ENCODE data around the gene KIF23. TPM values are rescaled to one million over a fixed set of nuclear protein-coding genes. Genes with fewer than 3 reads are reported as not detected.
"Not testable (repeated sequence)": the region's sequence is repeated elsewhere in the genome, so short reads cannot be mapped to it uniquely, and the experiment has no call there.

The KIF23 gene
- total and polyA plus RNA-seq, 4 experiments from 2014 or later, result 0.20 TPM; not detected in 3

GRCh38 chr15:69380100-69380725 is 33.9 kb upstream of the KIF23 start:
- Mint-ChIP-seq H3K4me1 (no peaks in the 10 kb centered on the region), H3K4me3 (no peak overlapping the region), H3K27ac (no peak overlapping the region), H3K36me3 (no peaks in the 10 kb centered on the region), H3K9me3 (no peaks in the 10 kb centered on the region), H3K27me3 (peaks cover 3 to 12% of the 10 kb centered on the region in 2 donors)
- no peak overlapping the region for H3K4me3 ChIP-seq (ENCODE audit: low read length in 2 of 2)
- no peaks in the 10 kb centered on the region for H3K27me3 ChIP-seq (ENCODE audit: insufficient read depth, low read length)
- no peaks in the 10 kb centered on the region for H3K4me1 ChIP-seq (ENCODE audit: insufficient read depth, low read length)
- POLR2A ChIA-PET (ENCODE audit: partially characterized antibody), result no interaction called here
- DNase-seq, result no peak
- CTCF ChIA-PET (ENCODE audit: partially characterized antibody), result no interaction called here
- no peak overlapping the region for H3K27ac ChIP-seq (ENCODE audit: low read depth, low read length)
- H3K9me3 ChIP-seq (ENCODE audit: control insufficient read depth in 1 of 2, low read length in 2 of 2), result no peaks in the 10 kb centered on the region
- intact Hi-C loops (cut with micrococcal nuclease), result no loop called here
- no peaks in the 10 kb centered on the region for H3K36me3 ChIP-seq (ENCODE audit: insufficient read depth, low read length)

- H3K27ac Mint-ChIP-seq, result peak overlapping the region in 1 of 7 donors; percentile 4
- H3K4me1 Mint-ChIP-seq, result no peaks in the 10 kb centered on the region
These were observed 33.4 kb upstream of the KIF23 start for GRCh38 chr15:69380726-69381105.

GRCh38 chr15:69382176-69382575 is 32.0 kb upstream of the KIF23 start:
- H3K36me3 Mint-ChIP-seq; DNase-seq; intact Hi-C loops (cut with micrococcal nuclease): not testable (repeated sequence)

More at GRCh38 chr15:69380726-69381105, 33.4 kb upstream of the KIF23 start:
- no peaks in the 10 kb centered on the region for H3K9me3 ChIP-seq (ENCODE audit: control insufficient read depth in 1 of 2, low read length in 2 of 2)
- Mint-ChIP-seq H3K27me3 (peaks cover 3 to 12% of the 10 kb centered on the region in 2 donors), H3K9me3 (no peaks in the 10 kb centered on the region), H3K36me3 (no peaks in the 10 kb centered on the region), H3K4me3 (no peak overlapping the region)
- no peaks in the 10 kb centered on the region for H3K36me3 ChIP-seq (ENCODE audit: insufficient read depth, low read length)
- CTCF ChIA-PET (ENCODE audit: partially characterized antibody), result no interaction called here
- H3K4me3 ChIP-seq (ENCODE audit: low read length in 2 of 2), result no peak overlapping the region
- no peaks in the 10 kb centered on the region for H3K27me3 ChIP-seq (ENCODE audit: insufficient read depth, low read length)
- intact Hi-C loops (cut with micrococcal nuclease), result no loop called here
- H3K4me1 ChIP-seq (ENCODE audit: insufficient read depth, low read length), result no peaks in the 10 kb centered on the region
- no peak for DNase-seq
- POLR2A ChIA-PET (ENCODE audit: partially characterized antibody), result no interaction called here
- H3K27ac ChIP-seq (ENCODE audit: low read depth, low read length), result no peak overlapping the region

GRCh38 chr15:69384066-69384465 is 30.1 kb upstream of the KIF23 start:
- POLR2A ChIA-PET (ENCODE audit: partially characterized antibody); H3K4me3 Mint-ChIP-seq; H3K4me1 Mint-ChIP-seq; H3K27me3 ChIP-seq (ENCODE audit: insufficient read depth, low read length); H3K4me1 ChIP-seq (ENCODE audit: insufficient read depth, low read length); H3K36me3 ChIP-seq (ENCODE audit: insufficient read depth, low read length); H3K9me3 Mint-ChIP-seq; H3K36me3 Mint-ChIP-seq; H3K9me3 ChIP-seq (ENCODE audit: control insufficient read depth in 1 of 2, low read length in 2 of 2); intact Hi-C loops (cut with micrococcal nuclease); DNase-seq; H3K27ac Mint-ChIP-seq; H3K27me3 Mint-ChIP-seq; H3K4me3 ChIP-seq (ENCODE audit: low read length in 2 of 2); H3K27ac ChIP-seq (ENCODE audit: low read depth, low read length): not testable (repeated sequence)
- CTCF ChIA-PET (ENCODE audit: partially characterized antibody), result interaction anchor here (1.2 to 1.5 kb wide), 2 partner anchors 10 to 325 kb away, joined by 3 to 4 read pairs; no protein-coding TSS in a partner anchor

More at GRCh38 chr15:69382176-69382575, 32.0 kb upstream of the KIF23 start:
- H3K4me3 ChIP-seq (ENCODE audit: low read length in 2 of 2); H3K4me1 ChIP-seq (ENCODE audit: insufficient read depth, low read length); H3K27me3 Mint-ChIP-seq; H3K4me3 Mint-ChIP-seq; H3K9me3 Mint-ChIP-seq; H3K27ac ChIP-seq (ENCODE audit: low read depth, low read length); H3K27me3 ChIP-seq (ENCODE audit: insufficient read depth, low read length); H3K36me3 ChIP-seq (ENCODE audit: insufficient read depth, low read length); H3K4me1 Mint-ChIP-seq; H3K9me3 ChIP-seq (ENCODE audit: control insufficient read depth in 1 of 2, low read length in 2 of 2); POLR2A ChIA-PET (ENCODE audit: partially characterized antibody); H3K27ac Mint-ChIP-seq: not testable (repeated sequence)
- CTCF ChIA-PET (ENCODE audit: partially characterized antibody), result interaction anchor here (1.0 kb wide), 1 partner anchor 13 kb away, joined by 5 read pairs; no protein-coding TSS in a partner anchor

GRCh38 chr15:69384626-69385598 is 29.2 kb upstream of the KIF23 start:
- Mint-ChIP-seq H3K36me3 (no peaks in the 10 kb centered on the region), H3K27me3 (peaks cover 0 to 2% of the 10 kb centered on the region in 2 donors), H3K4me3 (no peak overlapping the region), H3K27ac (no peak overlapping the region), H3K9me3 (no peaks in the 10 kb centered on the region), H3K4me1 (no peaks in the 10 kb centered on the region)
- CTCF ChIA-PET (ENCODE audit: partially characterized antibody), result interaction anchor here (1.2 to 1.5 kb wide), 2 partner anchors 9 to 326 kb away, joined by 3 to 4 read pairs; no protein-coding TSS in a partner anchor
- POLR2A ChIA-PET (ENCODE audit: partially characterized antibody), result no interaction called here
- DNase-seq, result no peak
- Histone ChIP-seq H3K36me3 (ENCODE audit: insufficient read depth, low read length) (no peaks in the 10 kb centered on the region), H3K27me3 (ENCODE audit: insufficient read depth, low read length) (no peaks in the 10 kb centered on the region), H3K4me3 (ENCODE audit: low read length in 2 of 2) (no peak overlapping the region), H3K4me1 (ENCODE audit: insufficient read depth, low read length) (no peaks in the 10 kb centered on the region), H3K27ac (ENCODE audit: low read depth, low read length) (no peak overlapping the region), H3K9me3 (ENCODE audit: control insufficient read depth in 1 of 2, low read length in 2 of 2) (no peaks in the 10 kb centered on the region)
- intact Hi-C loops (cut with micrococcal nuclease), result no loop called here

- intact Hi-C loops (cut with micrococcal nuclease), result no loop called here
- H3K9me3 Mint-ChIP-seq, result no peaks in the 10 kb centered on the region
- ChIA-PET CTCF (ENCODE audit: partially characterized antibody) (interaction anchor here (1.5 kb wide), 1 partner anchor 327 kb away, joined by 4 read pairs; no protein-coding TSS in a partner anchor), POLR2A (ENCODE audit: partially characterized antibody) (no interaction called here)
- no peak overlapping the region for H3K27ac Mint-ChIP-seq
- H3K27me3 Mint-ChIP-seq, result peaks cover 0 to 2% of the 10 kb centered on the region in 2 donors
- Histone ChIP-seq H3K4me3 (ENCODE audit: low read length in 2 of 2) (no peak overlapping the region), H3K27ac (ENCODE audit: low read depth, low read length) (no peak overlapping the region), H3K36me3 (ENCODE audit: insufficient read depth, low read length) (no peaks in the 10 kb centered on the region), H3K9me3 (ENCODE audit: control insufficient read depth in 1 of 2, low read length in 2 of 2) (no peaks in the 10 kb centered on the region), H3K27me3 (ENCODE audit: insufficient read depth, low read length) (no peaks in the 10 kb centered on the region), H3K4me1 (ENCODE audit: insufficient read depth, low read length) (no peaks in the 10 kb centered on the region)
- DNase-seq, result no peak
- no peaks in the 10 kb centered on the region for H3K4me1 Mint-ChIP-seq
- no peaks in the 10 kb centered on the region for H3K36me3 Mint-ChIP-seq
- no peak overlapping the region for H3K4me3 Mint-ChIP-seq
These were observed 28.3 kb upstream of the KIF23 start for GRCh38 chr15:69385831-69386230.

GRCh38 chr15:69386284-69386683 is 27.9 kb upstream of the KIF23 start:
- Mint-ChIP-seq H3K4me3 (no peak overlapping the region), H3K27me3 (peaks cover 0 to 1% of the 10 kb centered on the region in 2 donors), H3K27ac (no peak overlapping the region), H3K9me3 (no peaks in the 10 kb centered on the region), H3K36me3 (no peaks in the 10 kb centered on the region), H3K4me1 (no peaks in the 10 kb centered on the region)
- no peaks in the 10 kb centered on the region for H3K27me3 ChIP-seq (ENCODE audit: insufficient read depth, low read length)
- no peak overlapping the region for H3K27ac ChIP-seq (ENCODE audit: low read depth, low read length)
- H3K4me3 ChIP-seq (ENCODE audit: low read length in 2 of 2), result no peak overlapping the region
- no peaks in the 10 kb centered on the region for H3K36me3 ChIP-seq (ENCODE audit: insufficient read depth, low read length)
- no peaks in the 10 kb centered on the region for H3K4me1 ChIP-seq (ENCODE audit: insufficient read depth, low read length)
- CTCF ChIA-PET (ENCODE audit: partially characterized antibody), result no interaction called here
- POLR2A ChIA-PET (ENCODE audit: partially characterized antibody), result no interaction called here
- H3K9me3 ChIP-seq (ENCODE audit: control insufficient read depth in 1 of 2, low read length in 2 of 2), result no peaks in the 10 kb centered on the region
- DNase-seq, result no peak
- intact Hi-C loops (cut with micrococcal nuclease), result no loop called here

Measured in CD4-positive, alpha-beta memory T cell (primary cell).